Stimulated activated CD8-positive, alpha-beta memory T cell treated with anti-CD3 and anti-CD28 coated beads, Interleukin-12 subunit alpha, Interleukin-12 subunit beta, amount 100 ng/mL, for 24 hours (primary cell): ENCODE data around the gene NOB1.
"Not testable (repeated sequence)": the region's sequence is repeated elsewhere in the genome, so short reads cannot be mapped to it uniquely, and the experiment has no call there.

Experiments used
- DNase-seq: peaks from one replicate; pipeline ENCODE4 v3.0.0-alpha.2; 2020; ENCODE audit errors: extremely low read depth

NOB1 gene

DNA sequence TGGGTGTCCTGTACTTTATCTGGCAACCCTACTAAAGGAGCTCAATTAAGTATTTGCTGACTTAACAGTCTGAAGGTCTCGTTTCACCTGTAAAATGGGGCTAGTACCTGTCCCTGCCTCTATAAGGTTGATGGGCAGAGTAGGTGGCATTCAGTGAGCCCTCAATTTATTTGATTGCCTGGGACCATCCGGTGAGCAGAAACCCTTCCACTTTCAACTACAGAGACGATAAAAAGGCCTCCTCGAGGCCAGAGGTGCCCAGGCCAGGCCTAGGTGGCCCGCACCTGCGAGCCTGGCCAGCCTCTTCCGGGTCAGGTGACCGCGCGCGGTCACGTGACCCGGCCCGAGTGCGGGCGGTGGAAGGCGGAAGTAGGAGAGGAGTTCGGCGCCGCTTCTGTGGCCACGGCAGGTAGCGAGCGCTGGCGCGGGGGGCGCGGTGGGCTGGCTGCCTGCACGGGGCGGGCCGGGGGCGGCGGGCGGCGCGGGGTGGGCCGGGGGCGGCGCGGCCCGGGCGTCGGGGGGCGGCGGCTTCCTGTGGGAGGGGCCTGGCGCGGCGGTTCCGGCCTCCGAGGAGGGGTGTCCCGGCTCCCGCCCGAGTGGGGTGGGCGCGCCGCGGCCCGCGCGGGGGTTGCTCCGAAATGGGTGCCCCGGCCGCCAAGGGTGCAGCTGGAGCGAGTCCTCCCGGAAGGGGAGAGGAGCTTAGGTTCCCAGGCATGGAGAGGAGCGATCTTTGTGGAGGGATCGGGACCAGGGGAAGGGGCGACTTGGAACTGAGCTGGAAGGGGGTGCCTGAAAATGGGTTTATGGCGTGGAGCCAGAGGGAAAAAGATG lies 7.5 kb upstream of the NOB1 start, which contains the start of gene WWP2:
Gene WWP2 (plus strand): TSS at position 350 of the 831 bp plus-strand sequence. CDS start 24,679 bp downstream, outside the sequence.
- peak; percentile 47 for DNase-seq

GRCh38 chr16:69757375-69757774 lies 2.6 kb upstream of the NOB1 start:
- DNase-seq, result not testable (repeated sequence)

- no peak for DNase-seq
Observed at GRCh38 chr16:69756705-69757104, 2.0 kb upstream of the NOB1 start.

DNA sequence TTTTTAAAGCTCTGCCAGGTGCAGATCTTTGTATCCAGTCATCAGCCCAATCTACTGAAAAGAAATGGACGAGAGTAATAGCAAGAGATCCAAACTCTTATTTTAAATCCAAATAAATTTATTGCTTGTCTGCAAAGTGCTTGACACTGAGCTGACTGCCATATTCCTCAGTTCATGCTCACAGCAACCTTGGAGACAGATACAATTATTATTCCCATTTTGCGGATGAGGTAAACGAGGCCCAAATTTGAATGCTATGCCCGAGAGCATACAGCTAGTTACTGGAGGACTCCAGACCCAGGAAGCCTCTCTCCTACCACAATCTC lies 620 bp downstream of the NOB1 start:
- no peak for DNase-seq

- no peak for DNase-seq
Observed at GRCh38 chr16:69748694-69749345, 5.9 kb downstream of the NOB1 start.

DNA sequence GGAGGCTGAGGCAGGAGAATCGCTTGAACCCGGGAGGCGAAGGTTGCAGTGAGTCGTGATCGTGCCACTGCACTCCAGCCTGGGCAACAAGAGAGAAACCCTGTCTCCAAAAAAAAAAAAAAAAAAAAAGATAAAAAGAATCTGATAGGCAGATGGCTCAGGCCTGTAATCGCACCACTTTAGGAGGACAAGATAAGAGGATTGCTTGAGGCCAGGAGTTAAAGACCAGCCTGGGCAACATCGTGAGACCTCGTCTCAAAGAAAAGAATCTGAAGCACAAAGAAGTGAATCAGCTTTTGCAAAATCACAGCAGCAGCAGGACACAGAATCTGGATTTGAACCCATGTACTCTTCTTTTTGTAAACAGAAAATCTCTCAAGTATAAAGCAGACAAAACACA lies 7.6 kb downstream of the NOB1 start:
- DNase-seq, result no peak

DNA sequence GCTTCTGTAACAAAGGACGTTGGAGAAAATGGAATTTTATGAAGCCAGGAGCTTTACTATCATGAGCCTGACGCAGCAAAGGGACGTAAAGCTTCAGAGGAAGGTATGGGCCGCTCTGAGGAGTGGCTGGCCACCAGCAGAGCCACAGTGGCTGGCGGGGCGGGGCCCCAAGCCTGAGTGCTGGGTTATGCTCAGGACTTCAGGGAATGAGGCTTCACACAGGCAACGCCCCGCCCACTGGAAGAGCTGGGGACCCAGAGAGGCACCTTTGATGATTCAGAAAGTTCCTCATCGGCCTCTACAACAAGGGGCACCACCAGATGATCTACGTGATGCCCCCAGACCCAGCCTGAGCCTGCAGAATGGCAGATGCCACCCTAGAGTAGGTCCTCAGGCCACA lies 8.8 kb downstream of the NOB1 start:
- DNase-seq, result no peak

DNA sequence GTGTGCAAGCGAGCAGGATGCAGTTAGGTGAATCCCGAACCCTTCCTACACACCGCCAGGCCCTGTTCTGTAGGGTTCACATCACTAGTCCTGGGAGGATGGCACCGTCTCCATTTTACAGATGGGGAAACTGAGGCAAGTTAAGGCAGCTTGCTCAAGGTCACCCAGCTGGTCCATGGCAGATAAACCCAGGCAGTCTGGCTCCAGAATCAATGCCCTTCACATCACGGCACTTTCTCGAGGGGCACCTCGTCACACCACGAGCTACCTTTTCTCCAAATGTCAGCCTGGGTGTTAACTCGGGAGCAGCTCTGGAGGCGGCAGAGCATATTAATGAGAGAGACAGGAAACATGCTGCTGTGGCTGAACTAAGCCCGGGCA lies 9.5 kb downstream of the NOB1 start:
- DNase-seq, result no peak

- DNase-seq, result no peak
Observed at GRCh38 chr16:69744363-69745231, 10.1 kb downstream of the NOB1 start.

DNA sequence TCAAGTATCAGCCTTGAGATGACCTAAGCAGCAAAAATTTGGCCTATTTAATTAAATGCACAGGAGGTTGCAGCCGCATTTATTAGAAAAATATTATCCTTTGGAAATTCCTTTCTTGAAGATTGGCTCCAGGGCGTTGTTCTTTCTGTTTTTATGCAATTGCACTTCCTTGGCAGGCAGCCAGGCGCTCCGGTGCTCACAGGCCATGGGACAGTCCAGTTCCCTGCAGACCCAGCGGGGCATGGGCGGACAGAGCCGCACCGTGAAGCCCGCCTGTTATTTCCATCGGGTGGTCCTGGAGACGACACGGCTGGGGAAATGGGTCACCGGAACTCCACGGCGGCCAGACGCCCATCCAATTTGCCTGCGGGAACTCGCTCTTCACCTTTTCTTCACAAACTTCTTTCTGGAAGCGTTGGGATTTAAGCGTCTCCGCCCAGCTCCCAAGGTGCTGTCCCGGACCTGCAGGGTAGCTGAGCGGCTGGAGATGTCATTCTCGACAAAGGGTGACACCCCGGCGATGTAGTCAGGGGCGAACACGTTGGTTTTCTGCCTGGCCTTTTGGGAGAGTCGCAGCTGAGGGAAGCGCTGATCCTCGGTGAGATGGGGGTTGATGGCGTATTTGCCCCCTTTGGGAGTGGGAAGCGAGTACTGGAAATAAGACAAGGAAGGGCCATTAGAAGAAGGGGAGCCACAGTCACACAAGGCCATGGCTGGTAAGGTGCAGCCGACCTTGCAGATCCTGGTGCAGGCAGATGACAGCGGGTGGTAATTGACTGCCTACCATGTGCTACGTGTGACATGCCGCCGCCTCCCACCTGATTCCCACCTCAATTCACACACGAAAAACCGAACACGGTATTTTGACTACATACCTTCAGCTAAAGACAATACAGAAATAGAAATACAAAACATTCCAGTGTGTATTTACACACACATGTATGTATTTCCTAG lies 12.5 kb downstream of the NOB1 start:
- DNase-seq, result no peak

DNA sequence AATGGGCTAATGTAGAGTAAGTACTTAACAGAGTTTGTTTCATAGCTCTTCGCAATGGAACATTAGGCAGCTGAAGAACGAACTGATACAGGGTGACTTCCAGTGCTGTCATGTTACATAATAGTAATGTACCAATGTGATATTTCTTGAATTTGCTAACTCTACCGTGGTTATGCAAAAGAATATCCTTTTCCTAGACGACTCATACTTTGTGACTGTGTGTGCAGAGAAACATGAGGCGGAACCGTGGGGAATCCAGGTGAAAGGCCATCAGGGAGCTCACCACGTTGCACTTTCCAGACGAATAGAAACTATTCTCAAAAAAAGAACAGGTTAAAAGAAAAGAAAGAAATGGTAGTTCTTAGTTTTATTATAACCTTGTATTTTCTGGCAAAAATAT lies 13.2 kb downstream of the NOB1 start:
- no peak for DNase-seq

DNA sequence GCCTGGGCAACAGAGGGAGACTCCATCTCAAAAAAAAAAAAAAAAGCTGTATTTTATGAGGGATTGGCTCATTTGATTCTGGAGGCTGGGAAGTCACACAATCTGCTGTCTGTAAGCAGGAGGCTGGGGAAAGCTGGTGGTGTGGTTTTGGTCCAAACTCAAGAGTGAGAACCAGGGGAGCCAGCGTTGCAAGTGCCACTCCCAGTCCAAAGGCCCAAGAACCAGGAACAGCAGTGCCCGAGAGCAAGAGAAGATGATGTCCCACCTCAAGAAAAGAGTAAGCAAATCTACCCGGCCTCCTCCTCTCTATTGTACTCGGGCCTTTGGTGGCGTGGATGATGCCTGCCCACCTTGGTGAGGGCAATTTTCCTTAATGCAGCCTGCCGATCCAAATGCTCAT lies 22.6 kb downstream of the NOB1 start:
- DNase-seq, result no peak

GRCh38 chr16:69731280-69731679 lies 23.4 kb downstream of the NOB1 start:
- DNase-seq, result not testable (repeated sequence)

GRCh38 chr16:69729030-69729429 lies 25.7 kb downstream of the NOB1 start:
- not testable (repeated sequence) for DNase-seq

GRCh38 chr16:69727916-69728270 lies 26.8 kb downstream of the NOB1 start:
- DNase-seq, result no peak

GRCh38 chr16:69726313-69727060 lies 28.2 kb downstream of the NOB1 start, which contains the start of gene NQO1:
Gene NQO1 (minus strand): TSS chr16:69726560. CDS start chr16:69726439, 121 bp downstream.
- DNase-seq, result peak; percentile 75

- no peak for DNase-seq
Observed at GRCh38 chr16:69725480-69726312, 29.0 kb downstream of the NOB1 start.

DNA sequence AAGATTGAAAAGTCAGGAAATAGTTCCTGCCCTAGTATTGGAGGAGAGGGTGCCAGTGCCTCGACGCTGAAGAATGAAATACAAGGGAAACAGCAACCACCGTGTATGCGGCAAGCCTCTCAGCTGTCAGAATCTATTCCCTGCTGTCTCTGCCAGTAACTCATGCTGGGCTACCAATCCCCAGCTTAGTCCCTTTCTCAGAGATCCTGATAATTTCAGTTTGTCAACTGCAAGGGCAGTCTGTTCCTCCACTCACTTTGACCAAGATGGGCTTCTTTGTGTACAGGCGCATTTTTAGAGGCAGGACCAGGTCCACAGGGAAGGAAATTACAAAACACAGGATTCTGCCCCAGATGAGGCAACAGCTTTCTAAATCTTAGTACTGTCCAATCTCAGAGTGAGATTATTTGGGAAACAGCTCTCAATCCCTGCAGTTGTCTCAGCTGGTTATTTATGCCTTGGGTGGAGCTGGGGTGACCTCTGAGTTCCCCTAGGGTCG lies 29.7 kb downstream of the NOB1 start:
- DNase-seq, result no peak

DNA sequence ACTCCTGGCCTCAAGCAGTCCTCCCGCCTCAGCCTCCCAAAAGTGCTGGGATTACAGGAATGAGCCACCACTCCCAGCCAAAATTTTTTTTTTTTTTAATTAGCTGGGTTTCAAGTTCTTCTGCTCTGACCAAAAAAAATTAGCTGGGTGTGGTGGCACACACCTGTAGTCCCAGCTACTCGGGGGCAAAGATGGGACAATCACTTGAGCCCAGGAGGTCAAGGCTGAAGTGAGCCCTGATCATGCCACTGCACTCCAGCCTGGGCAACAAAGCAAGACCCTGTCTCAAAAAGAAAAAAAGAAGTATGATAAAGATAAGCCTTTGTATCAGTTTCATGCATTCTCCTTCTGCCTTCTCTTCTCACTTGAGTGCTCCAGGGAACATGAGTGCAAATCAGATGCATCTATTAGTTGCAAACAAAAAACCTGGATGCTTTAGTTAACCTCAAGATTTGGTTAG lies 30.3 kb downstream of the NOB1 start:
- DNase-seq, result no peak
